NCI-H128 (cell line): Measurements from ENCODE around the gene MKRN3.
"Not testable (repeated sequence)": the region's sequence is repeated elsewhere in the genome, so short reads cannot be mapped to it uniquely, and the experiment has no call there.

Experiments
- DNase-seq: peaks from one replicate; lab custom pipeline; 2025; ENCODE audit not compliant: unreplicated experiment; lab: John Stamatoyannopoulos, UW

Gene MKRN3

GRCh38 chr15:23588268-23588667, 22.8 kb downstream of the MKRN3 start:
- no peak for DNase-seq

GRCh38 chr15:23589012-23589411, 23.5 kb downstream of the MKRN3 start:
- DNase-seq, result no peak

- no peak for DNase-seq
Observed at GRCh38 chr15:23594252-23594770, 28.8 kb downstream of the MKRN3 start.

- DNase-seq, result no peak
Observed at GRCh38 chr15:23595368-23595767, 29.9 kb downstream of the MKRN3 start.

DNA sequence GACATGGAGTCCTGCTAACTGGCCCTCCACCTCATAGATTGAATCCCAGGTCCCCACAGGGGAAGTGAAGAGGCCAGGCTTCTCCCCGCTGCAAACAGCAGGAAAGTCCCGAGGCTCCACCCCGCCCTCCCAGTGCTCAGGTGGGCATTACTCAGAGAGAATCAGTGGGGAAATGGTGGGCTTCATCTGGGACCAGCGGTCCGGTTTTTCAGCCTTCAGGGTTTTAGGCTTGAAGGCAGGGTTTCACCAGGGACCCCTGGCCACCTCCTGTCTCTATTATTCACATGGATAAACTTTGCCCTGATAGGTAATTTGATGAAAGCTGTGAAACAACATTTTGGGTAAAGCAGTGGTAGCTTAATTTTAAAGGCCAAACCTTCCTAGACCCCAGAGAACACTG, 31.3 kb downstream of the MKRN3 start:
- no peak for DNase-seq

- not testable (repeated sequence) for DNase-seq
Observed at GRCh38 chr15:23597278-23597677, 31.8 kb downstream of the MKRN3 start.

- no peak for DNase-seq
Observed at GRCh38 chr15:23599053-23599452, 33.6 kb downstream of the MKRN3 start.

DNA sequence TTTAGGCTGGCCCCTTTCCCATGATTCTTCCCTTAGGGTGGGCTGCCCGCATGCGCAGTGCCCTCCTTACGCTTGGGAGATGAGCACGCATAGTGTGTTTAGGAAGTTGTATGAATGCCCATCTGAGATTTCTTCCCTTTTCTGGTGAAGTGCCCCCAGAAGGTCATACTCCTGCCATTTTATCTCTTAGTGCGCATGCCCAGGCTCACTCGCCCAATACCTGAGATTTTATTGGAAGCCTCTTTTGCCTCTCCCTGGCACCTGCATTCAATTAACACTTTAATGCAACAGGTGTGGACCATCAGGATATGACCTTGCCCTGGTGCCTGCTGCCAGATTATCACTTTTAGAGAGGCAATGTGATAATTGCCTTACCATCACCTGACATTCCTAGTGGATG, 36.6 kb downstream of the MKRN3 start:
- no peak for DNase-seq

- DNase-seq, result no peak
Observed at GRCh38 chr15:23606226-23606625, 40.8 kb downstream of the MKRN3 start.

- DNase-seq, result no peak
Observed at GRCh38 chr15:23616536-23616935, 51.1 kb downstream of the MKRN3 start.
